Measurements from ENCODE around the gene FTSJ1. TPM values are rescaled to one million over a fixed set of nuclear protein-coding genes. Genes with fewer than 3 reads are reported as not detected.

FTSJ1 gene
- total and polyA plus RNA-seq, 9 donors = 24.0 to 34.3 (median 26.0) TPM

DNA sequence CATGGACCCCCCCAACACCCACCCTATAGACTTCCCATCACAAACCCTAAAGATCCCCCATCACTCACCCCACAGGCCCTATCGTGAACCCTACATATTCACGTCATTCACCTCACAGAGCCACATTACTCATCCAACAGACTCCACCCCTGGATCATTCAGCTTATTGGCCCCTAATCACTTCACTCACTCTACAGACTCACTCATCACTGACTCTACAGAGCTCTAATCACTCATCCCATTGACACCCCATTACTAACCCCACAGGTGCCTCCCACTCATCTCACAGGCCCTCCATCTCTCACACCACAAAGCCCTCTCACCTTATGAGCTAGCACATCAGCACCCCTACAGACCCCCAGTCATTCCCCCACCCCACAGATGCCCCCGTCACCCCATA is 57.2 kb downstream of the FTSJ1 start:
- Histone ChIP-seq H3K9me3 (replicated peaks; ENCODE audit: control insufficient read depth, low read depth, low read length) (peaks cover 2% of the 10 kb centered on the region), H3K4me3 (ENCODE audit: low read length) (no peak overlapping the region), H3K4me1 (ENCODE audit: control insufficient read depth, insufficient read depth, low read length) (no peaks in the 10 kb centered on the region), H3K36me3 (ENCODE audit: control insufficient read depth, insufficient read depth, low read length) (peaks cover 3% of the 10 kb centered on the region), H3K27ac (ENCODE audit: low read length) (no peak overlapping the region), H3K27me3 (ENCODE audit: control insufficient read depth, insufficient read depth, low read length) (no peaks in the 10 kb centered on the region)
- DNase-seq = no peak
- 83% methylated on average over 3 of the region's 3 CpGs for WGBS (ENCODE audit: insufficient coverage)

Other genes with a start within 250 kb of the FTSJ1 start
- gene SSX1, start 220.8 kb upstream of the FTSJ1 start, total RNA-seq = not detected
- gene SSX1, start 220.8 kb upstream of the FTSJ1 start, polyA plus RNA-seq (ENCODE audit: insufficient read depth in 1 of 8, insufficient read length in 8 of 8, low replicate concordance in 1 of 8) = under 1 TPM in 1 of 8 donors, not detected in 7; 0.10 TPM
- gene SSX3, start 119.5 kb upstream of the FTSJ1 start, total RNA-seq = not detected
- not detected for gene SSX3, start 119.5 kb upstream of the FTSJ1 start, polyA plus RNA-seq (ENCODE audit: insufficient read depth in 1 of 8, insufficient read length in 8 of 8, low replicate concordance in 1 of 8)
- gene SSX4, start 92.7 kb upstream of the FTSJ1 start, total RNA-seq = not detected
- gene SSX4, start 92.7 kb upstream of the FTSJ1 start, polyA plus RNA-seq (ENCODE audit: insufficient read depth in 1 of 8, insufficient read length in 8 of 8, low replicate concordance in 1 of 8) = not detected
- not detected for gene SSX4B, start 64.2 kb upstream of the FTSJ1 start, total RNA-seq
- gene SSX4B, start 64.2 kb upstream of the FTSJ1 start, polyA plus RNA-seq (ENCODE audit: insufficient read depth in 1 of 8, insufficient read length in 8 of 8, low replicate concordance in 1 of 8) = not detected
- gene SLC38A5, start 5.9 kb upstream of the FTSJ1 start, total RNA-seq = 4.2 TPM
- gene SLC38A5, start 5.9 kb upstream of the FTSJ1 start, polyA plus RNA-seq (ENCODE audit: insufficient read depth in 1 of 8, insufficient read length in 8 of 8, low replicate concordance in 1 of 8) = 10 to 100 TPM in 1 of 8 donors, 1 to 10 TPM in 7; 5.9 to 12.2 (median 8.4) TPM
- 2.6 TPM for gene PORCN, start 32.8 kb downstream of the FTSJ1 start, total RNA-seq
- gene PORCN, start 32.8 kb downstream of the FTSJ1 start, polyA plus RNA-seq (ENCODE audit: insufficient read depth in 1 of 8, insufficient read length in 8 of 8, low replicate concordance in 1 of 8) = 1 to 10 TPM; 3.3 to 4.7 (median 3.7) TPM
- 23.3 TPM for gene EBP, start 45.6 kb downstream of the FTSJ1 start, total RNA-seq
- gene EBP, start 45.6 kb downstream of the FTSJ1 start, polyA plus RNA-seq (ENCODE audit: insufficient read depth in 1 of 8, insufficient read length in 8 of 8, low replicate concordance in 1 of 8) = 10 to 100 TPM; 16.6 to 25.0 (median 19.6) TPM
- 3.9 TPM for gene TBC1D25, start 63.5 kb downstream of the FTSJ1 start, total RNA-seq
- gene TBC1D25, start 63.5 kb downstream of the FTSJ1 start, polyA plus RNA-seq (ENCODE audit: insufficient read depth in 1 of 8, insufficient read length in 8 of 8, low replicate concordance in 1 of 8) = 10 to 100 TPM in 2 of 8 donors, 1 to 10 TPM in 6; 6.9 to 10.8 (median 9.1) TPM
- 232 TPM for gene RBM3, start 98.3 kb downstream of the FTSJ1 start, total RNA-seq
- gene RBM3, start 98.3 kb downstream of the FTSJ1 start, polyA plus RNA-seq (ENCODE audit: insufficient read depth in 1 of 8, insufficient read length in 8 of 8, low replicate concordance in 1 of 8) = 100 to 1,000 TPM; 338 to 414 (median 371) TPM
- gene WDR13, start 121.3 kb downstream of the FTSJ1 start, total RNA-seq = 99.1 TPM
- gene WDR13, start 121.3 kb downstream of the FTSJ1 start, polyA plus RNA-seq (ENCODE audit: insufficient read depth in 1 of 8, insufficient read length in 8 of 8, low replicate concordance in 1 of 8) = 100 to 1,000 TPM in 4 of 8 donors, 10 to 100 TPM in 4; 85.8 to 128 (median 101) TPM
- 2.1 TPM for gene WAS, start 207.6 kb downstream of the FTSJ1 start, total RNA-seq
- gene WAS, start 207.6 kb downstream of the FTSJ1 start, polyA plus RNA-seq (ENCODE audit: insufficient read depth in 1 of 8, insufficient read length in 8 of 8, low replicate concordance in 1 of 8) = 1 to 10 TPM; 3.3 to 5.9 (median 4.1) TPM
- 3.1 TPM for gene SUV39H1, start 220.5 kb downstream of the FTSJ1 start, total RNA-seq
- 1 to 10 TPM; 4.0 to 5.6 (median 4.7) TPM for gene SUV39H1, start 220.5 kb downstream of the FTSJ1 start, polyA plus RNA-seq (ENCODE audit: insufficient read depth in 1 of 8, insufficient read length in 8 of 8, low replicate concordance in 1 of 8)

Measured in muscle of leg (tissue), 11 donors.